Measurements from ENCODE around the gene PCSK1. TPM values are rescaled to one million over a fixed set of nuclear protein-coding genes. Genes with fewer than 3 reads are reported as not detected.

Gene PCSK1
- total RNA-seq, 3 donors from 2014 or later (not counting 1 experiment from before 2014, with no cell fraction given) = not detected

GRCh38 chr5:96458176-96458575 lies 25.1 kb upstream of the PCSK1 start:
- H3K27ac ChIP-seq (ENCODE audit: low read length) = no peak overlapping the region
- DNase-seq = no peak
- no peak overlapping the region for H3K4me3 ChIP-seq (ENCODE audit: low read length)
- 100% methylated on average over 1 of the region's 2 CpGs for WGBS (ENCODE audit: insufficient coverage)
- H3K4me3 Mint-ChIP-seq = no peak overlapping the region
- peaks cover 3% of the 10 kb centered on the region for H3K27me3 ChIP-seq (ENCODE audit: control insufficient read depth, insufficient read depth, low read length)
- H3K4me1 Mint-ChIP-seq = no peaks in the 10 kb centered on the region
- H3K27me3 Mint-ChIP-seq (ENCODE audit: low read depth in 2 of 2) = peaks cover 8 to 16% of the 10 kb centered on the region in 2 donors
- ATAC-seq = no peak
- TF ChIP-seq CTCF (IDR thresholded peaks at IDR 0.05) = no peak
- H3K36me3 Mint-ChIP-seq = no peaks in the 10 kb centered on the region
- no peaks in the 10 kb centered on the region for H3K36me3 ChIP-seq (ENCODE audit: control insufficient read depth, insufficient read depth, low read length)
- H3K9me3 ChIP-seq (ENCODE audit: control insufficient read depth, insufficient read depth, low read length) = no peaks in the 10 kb centered on the region
- H3K9me3 Mint-ChIP-seq = peaks cover 0 to 6% of the 10 kb centered on the region in 2 donors
- no peak overlapping the region for H3K27ac Mint-ChIP-seq
- no peaks in the 10 kb centered on the region for H3K4me1 ChIP-seq (ENCODE audit: control insufficient read depth, insufficient read depth, low read length)
- intact Hi-C loops (cut with micrococcal nuclease) = no loop called here

- WGBS (ENCODE audit: insufficient coverage) = 83% methylated on average over 3 of the region's 4 CpGs
- Histone ChIP-seq H3K27ac (ENCODE audit: low read length) (no peak overlapping the region), H3K4me1 (ENCODE audit: control insufficient read depth, insufficient read depth, low read length) (no peaks in the 10 kb centered on the region), H3K9me3 (ENCODE audit: control insufficient read depth, insufficient read depth, low read length) (no peaks in the 10 kb centered on the region), H3K36me3 (ENCODE audit: control insufficient read depth, insufficient read depth, low read length) (no peaks in the 10 kb centered on the region), H3K27me3 (ENCODE audit: control insufficient read depth, insufficient read depth, low read length) (peaks cover 3% of the 10 kb centered on the region), H3K4me3 (ENCODE audit: low read length) (no peak overlapping the region)
- Mint-ChIP-seq H3K9me3 (peaks cover 0 to 6% of the 10 kb centered on the region in 2 donors), H3K27me3 (ENCODE audit: low read depth in 2 of 2) (peaks cover 0 to 11% of the 10 kb centered on the region in 2 donors), H3K4me3 (no peak overlapping the region), H3K27ac (no peak overlapping the region), H3K36me3 (no peaks in the 10 kb centered on the region), H3K4me1 (no peaks in the 10 kb centered on the region)
- ATAC-seq (no peak), DNase-seq (no peak)
- TF ChIP-seq CTCF (IDR thresholded peaks at IDR 0.05) = no peak
- intact Hi-C loops (cut with micrococcal nuclease) = no loop called here
Measured at GRCh38 chr5:96455789-96456188, 22.7 kb upstream of the PCSK1 start.

- no peak overlapping the region for H3K27ac Mint-ChIP-seq
- WGBS (ENCODE audit: insufficient coverage) = 73% methylated on average over 2 of the region's 3 CpGs
- H3K4me1 Mint-ChIP-seq = no peaks in the 10 kb centered on the region
- no peak for DNase-seq
- peaks cover 4% of the 10 kb centered on the region for H3K27me3 ChIP-seq (ENCODE audit: control insufficient read depth, insufficient read depth, low read length)
- no peaks in the 10 kb centered on the region for H3K36me3 ChIP-seq (ENCODE audit: control insufficient read depth, insufficient read depth, low read length)
- H3K9me3 ChIP-seq (ENCODE audit: control insufficient read depth, insufficient read depth, low read length) = no peaks in the 10 kb centered on the region
- no peak overlapping the region for H3K4me3 Mint-ChIP-seq
- no peaks in the 10 kb centered on the region for H3K36me3 Mint-ChIP-seq
- no peaks in the 10 kb centered on the region for H3K4me1 ChIP-seq (ENCODE audit: control insufficient read depth, insufficient read depth, low read length)
- TF ChIP-seq CTCF (IDR thresholded peaks at IDR 0.05) = no peak
- no peak overlapping the region for H3K4me3 ChIP-seq (ENCODE audit: low read length)
- H3K9me3 Mint-ChIP-seq = peaks cover 0 to 6% of the 10 kb centered on the region in 2 donors
- ATAC-seq = no peak
- intact Hi-C loops (cut with micrococcal nuclease) = no loop called here
- H3K27me3 Mint-ChIP-seq (ENCODE audit: low read depth in 2 of 2) = peaks cover 3 to 13% of the 10 kb centered on the region in 2 donors
- H3K27ac ChIP-seq (ENCODE audit: low read length) = no peak overlapping the region
Measured at GRCh38 chr5:96453394-96453793, 20.3 kb upstream of the PCSK1 start.

- Histone ChIP-seq H3K27me3 (ENCODE audit: control insufficient read depth, insufficient read depth, low read length) (peaks cover 11% of the 10 kb centered on the region), H3K4me3 (ENCODE audit: low read length) (no peak overlapping the region), H3K9me3 (ENCODE audit: control insufficient read depth, insufficient read depth, low read length) (no peaks in the 10 kb centered on the region), H3K4me1 (ENCODE audit: control insufficient read depth, insufficient read depth, low read length) (no peaks in the 10 kb centered on the region), H3K27ac (ENCODE audit: low read length) (no peak overlapping the region), H3K36me3 (ENCODE audit: control insufficient read depth, insufficient read depth, low read length) (no peaks in the 10 kb centered on the region)
- Mint-ChIP-seq H3K27me3 (ENCODE audit: low read depth in 2 of 2) (peaks cover 15 to 38% of the 10 kb centered on the region in 2 donors), H3K4me1 (no peaks in the 10 kb centered on the region), H3K9me3 (no peaks in the 10 kb centered on the region), H3K4me3 (no peak overlapping the region), H3K27ac (no peak overlapping the region), H3K36me3 (no peaks in the 10 kb centered on the region)
- no peak for TF ChIP-seq CTCF (IDR thresholded peaks at IDR 0.05)
- ATAC-seq (no peak), DNase-seq (no peak)
- WGBS (ENCODE audit: insufficient coverage) = no CpG with 5 or more reads among the region's 1 CpG
- intact Hi-C loops (cut with micrococcal nuclease) = no loop called here
Measured at GRCh38 chr5:96447949-96448348, 14.9 kb upstream of the PCSK1 start.

Measured in natural killer cell (primary cell).